ENCODE data around the gene ANKRD52.
A peak's percentile ranks its signal among the peaks of the same experiment; 100 is the strongest.
"Not testable (repeated sequence)": the region's sequence is repeated elsewhere in the genome, so short reads cannot be mapped to it uniquely, and the experiment has no call there.

Gene ANKRD52

GRCh38 chr12:56198836-56199235 is 59.3 kb downstream of the ANKRD52 start:
- Mint-ChIP-seq H3K4me3 (no peak overlapping the region), H3K27me3 (ENCODE audit: low read depth) (no peaks in the 10 kb centered on the region), H3K4me1 (no peaks in the 10 kb centered on the region), H3K27ac (no peak overlapping the region), H3K36me3 (ENCODE audit: low read depth) (no peaks in the 10 kb centered on the region), H3K9me3 (no peaks in the 10 kb centered on the region)
- no peak for TF ChIP-seq CTCF (IDR thresholded peaks at IDR 0.05; ENCODE audit: unreplicated experiment in 3 of 3)

- Mint-ChIP-seq H3K27ac (peak overlapping the region in 1 of 3 experiments; percentile 29), H3K4me1 (peaks cover 2% of the 10 kb centered on the region), H3K4me3 (no peak overlapping the region), H3K27me3 (ENCODE audit: low read depth) (no peaks in the 10 kb centered on the region), H3K36me3 (ENCODE audit: low read depth) (no peaks in the 10 kb centered on the region), H3K9me3 (no peaks in the 10 kb centered on the region)
- TF ChIP-seq CTCF (IDR thresholded peaks at IDR 0.05; ENCODE audit: unreplicated experiment in 3 of 3), result no peak
Measured at GRCh38 chr12:56197921-56198635, 60.1 kb downstream of the ANKRD52 start.

GRCh38 chr12:56196818-56197550 is 61.2 kb downstream of the ANKRD52 start:
- H3K4me1 Mint-ChIP-seq; H3K27me3 Mint-ChIP-seq (ENCODE audit: low read depth); H3K9me3 Mint-ChIP-seq; H3K4me3 Mint-ChIP-seq; H3K36me3 Mint-ChIP-seq (ENCODE audit: low read depth): not testable (repeated sequence)
- H3K27ac Mint-ChIP-seq, result peak overlapping the region in 1 of 3 experiments; percentile 70

- Mint-ChIP-seq H3K4me3 (peak overlapping the region; percentile 64 to 75 (median 65)), H3K36me3 (ENCODE audit: low read depth) (no peaks in the 10 kb centered on the region), H3K4me1 (peaks cover 11% of the 10 kb centered on the region), H3K9me3 (no peaks in the 10 kb centered on the region), H3K27ac (peak overlapping the region; percentile 59 to 85 (median 59)), H3K27me3 (ENCODE audit: low read depth) (no peaks in the 10 kb centered on the region)
- peak; percentile 71 to 82 (median 81) for TF ChIP-seq CTCF (IDR thresholded peaks at IDR 0.05; ENCODE audit: unreplicated experiment in 3 of 3)
Measured at GRCh38 chr12:56193025-56193578, 65.1 kb downstream of the ANKRD52 start.

GRCh38 chr12:56192582-56192981 is 65.6 kb downstream of the ANKRD52 start:
- TF ChIP-seq CTCF (IDR thresholded peaks at IDR 0.05; ENCODE audit: unreplicated experiment in 3 of 3), result no peak
- Mint-ChIP-seq H3K4me3 (peak overlapping the region; percentile 64 to 75 (median 65)), H3K27me3 (ENCODE audit: low read depth) (no peaks in the 10 kb centered on the region), H3K36me3 (ENCODE audit: low read depth) (no peaks in the 10 kb centered on the region), H3K27ac (peak overlapping the region; percentile 59 to 85 (median 59)), H3K9me3 (no peaks in the 10 kb centered on the region), H3K4me1 (peaks cover 16% of the 10 kb centered on the region)

GRCh38 chr12:56190695-56191155 is 67.5 kb downstream of the ANKRD52 start:
- H3K36me3 Mint-ChIP-seq (ENCODE audit: low read depth), result peaks cover 10% of the 10 kb centered on the region
- H3K27ac Mint-ChIP-seq, result peak overlapping the region; percentile 91 to 99 (median 99)
- H3K27me3 Mint-ChIP-seq (ENCODE audit: low read depth), result no peaks in the 10 kb centered on the region
- H3K4me1 Mint-ChIP-seq, result peaks cover 20% of the 10 kb centered on the region
- peak overlapping the region; percentile 95 to 99 (median 97) for H3K4me3 Mint-ChIP-seq
- TF ChIP-seq CTCF (IDR thresholded peaks at IDR 0.05; ENCODE audit: unreplicated experiment in 3 of 3), result no peak
- H3K9me3 Mint-ChIP-seq, result no peaks in the 10 kb centered on the region

All from nephron (organoid).